OCI-LY1 (cell line): ENCODE measurements around the gene PALD1.

Source experiments
- H2AFZ ChIP-seq: fragments of 200-600 bp; sonication (generic), shearing (Covaris generic); 2 replicates; pipeline ENCODE4 v1.6.0; 2014; ENCODE audit warnings: antibody characterized with exemption, mild to moderate bottlenecking, low read length
- H3F3A ChIP-seq: fragments of 200-600 bp; sonication (generic), shearing (Covaris generic); 2 replicates; pipeline ENCODE4 v1.6.0; 2014; ENCODE audit warnings: mild to moderate bottlenecking, antibody characterized with exemption, low read length, moderate library complexity; ENCODE audit not compliant: insufficient read depth
- H3K27ac ChIP-seq: fragments of 200-600 bp; sonication (generic); 2 replicates; pipeline ENCODE4 v1.5.1; 2014; ENCODE audit warnings: low read length, mixed run types, mild to moderate bottlenecking, low read depth; ENCODE audit not compliant: poor library complexity, severe bottlenecking
- H3K27me3 ChIP-seq: fragments of 200-600 bp; sonication (generic); 2 replicates; pipeline ENCODE4 v1.6.0; 2014; ENCODE audit warnings: antibody characterized with exemption, mild to moderate bottlenecking, low read length, moderate library complexity; ENCODE audit not compliant: insufficient read depth
- H3K36me3 ChIP-seq: fragments of 200-600 bp; sonication (generic); 2 replicates; pipeline ENCODE4 v1.6.1; 2014; ENCODE audit warnings: mild to moderate bottlenecking, antibody characterized with exemption, low read length, moderate library complexity, mixed read lengths; ENCODE audit not compliant: insufficient read depth
- H3K4me1 ChIP-seq: fragments of 200-600 bp; sonication (generic); 2 replicates; pipeline ENCODE4 v1.5.1; 2014; ENCODE audit warnings: mild to moderate bottlenecking, low read length, moderate library complexity; ENCODE audit not compliant: insufficient read depth, severe bottlenecking
- H3K4me2 ChIP-seq: fragments of 200-600 bp; sonication (generic), shearing (Covaris generic); 2 replicates; pipeline ENCODE4 v1.6.1; 2014; ENCODE audit warnings: low read length
- H3K4me3 ChIP-seq: fragments of 200-600 bp; sonication (generic); 2 replicates; pipeline ENCODE4 v1.5.1; 2014; ENCODE audit warnings: low read length, low read depth, mild to moderate bottlenecking, mixed read lengths; ENCODE audit not compliant: poor library complexity, severe bottlenecking
- H3K79me2 ChIP-seq: fragments of 200-600 bp; shearing (Covaris generic); 2 replicates; pipeline ENCODE4 v1.6.1; 2016; ENCODE audit warnings: mixed run types, low read length, mixed read lengths; ENCODE audit not compliant: insufficient read depth
- H3K9ac ChIP-seq: fragments of 200-600 bp; sonication (generic), shearing (Covaris generic); 2 replicates; pipeline ENCODE4 v1.6.1; 2014; ENCODE audit warnings: mild to moderate bottlenecking, low read length, mixed read lengths
- H3K9me2 ChIP-seq: fragments of 200-600 bp; sonication (generic), shearing (Covaris generic); 2 replicates; pipeline ENCODE4 v1.6.1; 2014; ENCODE audit warnings: low read depth, mild to moderate bottlenecking, low read length, mixed read lengths
- H3K9me3 ChIP-seq: fragments of 200-600 bp; shearing (Covaris generic); 2 replicates; pipeline ENCODE4 v1.6.1; 2014; ENCODE audit warnings: low read length, mixed read lengths
- H4K20me1 ChIP-seq: fragments of 200-600 bp; sonication (generic), shearing (Covaris generic); 2 replicates; pipeline ENCODE4 v1.6.0; 2016; ENCODE audit warnings: mild to moderate bottlenecking, low read length; ENCODE audit not compliant: insufficient read depth
- EZH2 ChIP-seq: fragments of 200-600 bp; sonication (generic), shearing (Covaris generic); IDR thresholded peaks from 2 replicates; pipeline ENCODE4 v1.8.0; 2017; ENCODE audit warnings: borderline replicate concordance, mixed run types, mild to moderate bottlenecking, antibody characterized with exemption, low read length, moderate library complexity, mixed read lengths
- TF ChIP-seq, protein P1 (sequence below): fragments of 200-600 bp; sonication (generic), shearing (Covaris generic); IDR thresholded peaks from 2 replicates; pipeline ENCODE4 v1.5.1; 2017; ENCODE audit warnings: mild to moderate bottlenecking, antibody characterized with exemption, low read length, moderate library complexity, mixed read lengths

The PALD1 gene

DNA sequence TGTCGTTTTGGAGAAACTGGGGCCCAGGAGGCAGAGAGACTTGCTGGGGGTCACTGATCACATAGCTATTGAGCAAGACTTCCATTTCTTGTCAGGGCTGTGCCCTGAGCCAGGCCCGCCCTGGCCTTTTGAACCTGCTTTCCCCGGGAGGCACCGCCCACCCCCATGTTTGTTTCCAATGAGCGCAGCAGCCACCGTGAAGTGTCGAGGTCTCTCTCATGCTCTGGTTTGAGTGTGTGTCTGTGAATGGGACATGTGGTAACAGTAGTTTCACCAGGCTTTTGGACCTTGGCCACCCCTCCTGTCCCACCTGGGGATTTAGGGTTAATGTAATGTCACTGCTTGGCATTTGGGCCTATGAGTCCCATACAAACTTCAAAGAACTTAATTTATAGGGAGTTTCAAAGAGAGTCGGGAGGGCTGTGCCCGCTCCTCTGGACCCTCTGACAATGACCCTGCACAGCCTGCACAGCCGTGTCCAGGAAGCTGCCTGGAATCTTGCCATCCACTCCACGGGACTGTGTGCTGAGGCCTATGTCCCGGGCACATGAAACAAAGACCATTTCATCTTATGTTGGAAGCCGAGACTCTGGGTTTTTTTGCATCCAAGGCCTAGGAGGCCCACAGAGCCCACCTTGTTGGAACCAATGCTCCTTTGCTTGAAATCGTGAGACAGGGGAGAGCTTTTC lies 117.7 kb downstream of the PALD1 start:
- TF ChIP-seq EZH2, result no peak
- TF ChIP-seq, protein P1, sequence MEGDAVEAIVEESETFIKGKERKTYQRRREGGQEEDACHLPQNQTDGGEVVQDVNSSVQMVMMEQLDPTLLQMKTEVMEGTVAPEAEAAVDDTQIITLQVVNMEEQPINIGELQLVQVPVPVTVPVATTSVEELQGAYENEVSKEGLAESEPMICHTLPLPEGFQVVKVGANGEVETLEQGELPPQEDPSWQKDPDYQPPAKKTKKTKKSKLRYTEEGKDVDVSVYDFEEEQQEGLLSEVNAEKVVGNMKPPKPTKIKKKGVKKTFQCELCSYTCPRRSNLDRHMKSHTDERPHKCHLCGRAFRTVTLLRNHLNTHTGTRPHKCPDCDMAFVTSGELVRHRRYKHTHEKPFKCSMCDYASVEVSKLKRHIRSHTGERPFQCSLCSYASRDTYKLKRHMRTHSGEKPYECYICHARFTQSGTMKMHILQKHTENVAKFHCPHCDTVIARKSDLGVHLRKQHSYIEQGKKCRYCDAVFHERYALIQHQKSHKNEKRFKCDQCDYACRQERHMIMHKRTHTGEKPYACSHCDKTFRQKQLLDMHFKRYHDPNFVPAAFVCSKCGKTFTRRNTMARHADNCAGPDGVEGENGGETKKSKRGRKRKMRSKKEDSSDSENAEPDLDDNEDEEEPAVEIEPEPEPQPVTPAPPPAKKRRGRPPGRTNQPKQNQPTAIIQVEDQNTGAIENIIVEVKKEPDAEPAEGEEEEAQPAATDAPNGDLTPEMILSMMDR, result no peak
- no peaks in the 10 kb centered on the region for H3F3A ChIP-seq
- no peak overlapping the region for H3K4me2 ChIP-seq
- H2AFZ ChIP-seq, result no peak overlapping the region
- H3K4me1 ChIP-seq, result peaks cover 90% of the 10 kb centered on the region
- H3K79me2 ChIP-seq, result 0 out of 2 replicates have a peak, but pooled peaks cover 3% of the 10 kb centered on the region
- H4K20me1 ChIP-seq, result no peaks in the 10 kb centered on the region
- peak overlapping the region; percentile 98 for H3K27ac ChIP-seq
- no peaks in the 10 kb centered on the region for H3K9me3 ChIP-seq
- H3K4me3 ChIP-seq, result no peak overlapping the region
- H3K9ac ChIP-seq, result no peak overlapping the region; the same call in 1 of the 2 replicates
- H3K36me3 ChIP-seq, result peaks cover 38% of the 10 kb centered on the region
- no peaks in the 10 kb centered on the region for H3K27me3 ChIP-seq
- no peaks in the 10 kb centered on the region for H3K9me2 ChIP-seq

DNA sequence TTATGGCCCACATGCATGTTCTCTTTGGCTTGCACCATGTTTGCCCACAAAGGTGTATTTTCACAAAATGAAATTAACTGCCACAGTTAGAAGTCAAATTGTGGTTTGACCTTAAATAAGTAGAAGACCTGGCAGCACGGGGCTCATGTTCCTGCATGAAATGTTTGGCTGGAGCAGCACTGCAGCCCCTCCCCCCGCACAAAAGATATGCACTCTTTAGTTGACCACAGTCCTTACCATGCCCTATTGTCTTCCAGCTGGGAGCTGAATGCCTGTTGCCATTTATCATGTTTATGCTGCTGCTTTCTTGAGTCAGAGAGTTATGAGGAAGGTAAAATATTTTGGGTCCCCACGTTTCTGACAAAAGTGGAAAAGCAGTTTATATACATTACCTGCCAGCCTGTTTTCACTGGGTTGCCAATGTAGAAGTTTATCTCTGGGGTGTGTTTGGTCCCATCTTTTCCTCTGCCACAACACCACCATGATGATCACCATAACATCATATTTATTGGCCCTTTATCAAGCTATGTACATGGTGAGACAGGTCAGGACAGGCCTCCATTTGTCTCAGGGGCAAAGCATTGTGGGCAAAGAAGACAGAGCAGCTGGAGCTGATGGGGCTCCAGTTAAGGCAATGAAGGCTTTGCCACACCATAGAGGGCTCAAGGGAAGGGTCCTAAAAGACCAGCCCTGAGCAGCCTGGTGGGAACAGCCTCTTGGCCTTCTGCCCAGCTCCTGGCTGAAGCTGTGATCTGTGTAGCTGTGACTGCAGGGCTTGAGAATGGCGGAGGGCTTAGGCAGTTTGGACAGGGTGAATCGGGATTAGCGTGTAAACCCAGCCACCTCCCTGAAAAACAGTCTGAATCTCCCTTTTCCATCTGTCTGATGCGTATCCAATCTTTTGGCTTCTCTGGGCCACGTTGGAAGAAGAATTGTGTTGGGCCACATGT lies 118.6 kb downstream of the PALD1 start:
- Histone ChIP-seq H3K9me2 (no peaks in the 10 kb centered on the region), H3F3A (no peaks in the 10 kb centered on the region), H3K27ac (peak overlapping the region; percentile 98), H3K36me3 (peaks cover 38% of the 10 kb centered on the region), H3K9ac (no peak overlapping the region), H4K20me1 (no peaks in the 10 kb centered on the region), H3K27me3 (no peaks in the 10 kb centered on the region), H3K9me3 (no peaks in the 10 kb centered on the region), H2AFZ (no peak overlapping the region), H3K4me3 (no peak overlapping the region), H3K4me1 (peaks cover 90% of the 10 kb centered on the region), H3K79me2 (peaks cover 8% of the 10 kb centered on the region; the same call in 1 of the 2 replicates), H3K4me2 (no peak overlapping the region)
- TF ChIP-seq, protein P1, result no peak

DNA sequence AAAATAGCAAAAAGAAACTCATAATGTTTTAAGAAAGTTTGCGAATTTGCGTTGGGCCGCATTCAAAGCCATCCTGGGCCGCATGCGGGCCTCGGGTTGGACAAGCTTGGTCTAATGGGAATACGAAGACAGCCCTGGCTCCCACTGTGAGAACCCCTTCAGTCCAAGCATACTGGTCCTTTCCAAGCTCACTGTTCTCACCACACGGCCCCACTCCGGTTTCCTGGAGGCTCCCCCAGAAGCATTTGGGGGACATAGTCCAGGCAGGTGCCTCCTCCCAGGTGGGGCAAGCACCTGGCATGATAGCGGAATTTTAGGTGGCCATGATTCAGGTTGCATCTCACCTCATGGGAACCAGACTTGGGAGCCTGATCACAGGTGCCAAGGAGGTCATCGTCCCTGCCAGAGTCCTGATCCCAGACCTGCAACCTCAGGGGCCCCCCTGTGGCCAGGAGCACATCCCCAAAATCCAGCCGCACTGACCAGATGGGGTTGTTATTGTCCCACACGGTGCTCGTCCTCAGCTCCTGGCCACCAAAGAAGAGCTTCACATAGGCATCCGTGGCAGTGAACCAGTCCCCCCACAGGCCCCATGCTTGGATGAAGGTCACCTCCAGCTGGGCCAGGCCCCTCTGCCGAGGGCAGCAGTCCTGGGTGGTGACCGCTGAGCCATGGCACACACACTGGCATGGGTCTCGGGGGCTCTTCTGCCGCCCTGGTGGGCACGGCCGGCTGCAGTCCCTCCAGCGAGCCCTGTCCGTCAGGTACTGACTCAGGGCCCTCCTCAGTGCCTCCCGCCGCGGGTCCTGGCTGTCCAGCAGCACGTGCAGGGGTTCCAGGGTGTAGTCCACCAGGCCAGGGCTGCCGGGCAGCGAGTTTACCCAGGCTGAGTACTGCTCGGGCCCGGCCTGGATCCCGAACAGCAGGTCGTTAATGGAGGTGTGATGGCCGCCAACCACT lies 119.6 kb downstream of the PALD1 start:
- H3K27ac ChIP-seq, result peak overlapping the region; percentile 98
- no peak overlapping the region for H3K4me3 ChIP-seq
- TF ChIP-seq, protein P1, result no peak
- no peak for TF ChIP-seq EZH2
- peaks cover 8% of the 10 kb centered on the region; the same call in 1 of the 2 replicates for H3K79me2 ChIP-seq
- no peaks in the 10 kb centered on the region for H4K20me1 ChIP-seq
- no peak overlapping the region for H3K9ac ChIP-seq
- H2AFZ ChIP-seq, result no peak overlapping the region
- H3K4me2 ChIP-seq, result no peak overlapping the region
- no peaks in the 10 kb centered on the region for H3K9me2 ChIP-seq
- peaks cover 90% of the 10 kb centered on the region for H3K4me1 ChIP-seq
- H3K27me3 ChIP-seq, result no peaks in the 10 kb centered on the region
- H3K36me3 ChIP-seq, result peaks cover 38% of the 10 kb centered on the region
- no peaks in the 10 kb centered on the region for H3F3A ChIP-seq
- H3K9me3 ChIP-seq, result no peaks in the 10 kb centered on the region
